HG03060 (cell line): ENCODE data around the gene PWWP2B.
"Not testable (repeated sequence)": the region's sequence is repeated elsewhere in the genome, so short reads cannot be mapped to it uniquely, and the experiment has no call there.

Experiments used
- ATAC-seq: cut with Tn5 transposase; IDR thresholded peaks from one replicate; pipeline ENCODE4 v1.9.1; 2021; ENCODE audit warnings: low read depth, moderate number of reproducible peaks; ENCODE audit not compliant: unreplicated experiment

PWWP2B gene

DNA sequence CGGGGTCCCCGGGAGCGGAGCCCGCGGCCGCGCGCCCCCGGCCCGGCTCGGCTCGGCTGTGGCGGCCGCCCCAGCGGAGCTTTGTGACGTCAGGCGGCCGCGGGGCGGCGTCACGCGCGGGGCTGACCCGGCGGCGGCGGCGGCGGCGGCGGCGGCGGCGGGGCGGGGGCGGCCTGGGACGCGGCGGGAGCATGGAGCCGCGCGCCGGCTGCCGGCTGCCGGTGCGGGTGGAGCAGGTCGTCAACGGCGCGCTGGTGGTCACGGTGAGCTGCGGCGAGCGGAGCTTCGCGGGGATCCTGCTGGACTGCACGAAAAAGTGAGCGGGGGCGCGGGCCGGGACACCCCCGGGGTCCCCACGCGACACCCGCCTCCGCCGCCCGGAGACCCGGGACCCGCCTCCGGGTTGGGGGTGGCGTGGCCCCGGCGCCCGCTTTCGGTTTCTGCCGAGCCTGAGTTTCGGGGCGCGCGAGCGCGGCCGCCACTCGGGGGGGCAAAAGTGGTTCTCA lies at the start of gene PWWP2B:
Gene PWWP2B, plus strand, starts transcription at position 165 of the 506 bp plus-strand sequence. Its CDS starts 27 bp downstream, at position 192.
- no peak for ATAC-seq

DNA sequence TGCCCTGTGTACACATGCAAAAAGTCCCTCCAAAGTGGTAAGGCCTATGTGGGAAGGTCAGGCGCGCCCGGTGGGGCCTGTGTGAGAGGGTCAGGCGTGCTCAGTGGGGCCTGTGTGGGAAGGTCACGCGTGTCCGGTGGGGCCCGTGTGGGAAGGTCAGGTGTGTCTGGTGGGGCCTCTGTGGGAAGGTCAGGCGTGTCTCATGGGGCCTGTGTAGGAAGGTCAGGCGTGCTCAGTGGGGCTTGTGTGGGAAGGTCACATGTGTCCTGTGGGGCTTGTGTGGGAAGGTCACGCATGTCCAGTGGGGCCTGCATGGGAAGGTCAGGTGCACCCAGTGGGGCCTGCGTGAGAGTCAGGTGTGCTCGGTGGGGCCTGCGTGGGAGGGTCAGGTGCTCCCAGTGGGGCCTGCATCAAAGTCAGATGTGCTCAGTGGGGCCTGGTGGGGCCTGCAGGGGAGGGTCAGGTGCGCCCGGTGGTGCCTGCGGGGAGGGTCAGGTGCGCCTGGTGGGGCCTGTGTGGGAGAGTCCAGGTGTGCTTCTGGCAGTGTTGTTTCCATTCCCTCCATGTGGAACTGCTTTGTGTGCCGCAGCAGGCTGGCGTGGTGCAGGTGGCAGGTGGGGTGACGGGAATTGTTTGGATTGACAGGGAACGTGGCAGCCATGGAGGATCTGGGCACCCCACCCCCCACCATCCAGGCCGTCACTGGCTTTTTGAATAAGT lies 49.6 kb upstream of the PWWP2B start:
- no peak for ATAC-seq

DNA sequence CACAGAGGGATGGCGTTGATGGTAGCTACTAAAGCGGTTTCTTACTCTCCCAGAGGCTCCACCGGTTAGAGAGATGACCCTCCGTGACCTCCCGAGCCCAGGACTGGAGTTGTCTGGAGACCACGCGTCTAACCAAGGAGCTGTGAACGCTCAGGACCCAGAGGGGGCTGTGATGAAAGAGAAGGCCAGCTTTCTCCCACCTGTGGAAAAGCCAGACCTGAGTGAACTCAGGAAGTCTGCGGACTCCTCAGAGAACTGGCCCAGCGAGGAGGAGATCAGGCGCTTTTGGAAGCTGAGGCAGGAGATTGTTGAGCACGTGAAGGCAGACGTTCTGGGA lies 49.1 kb upstream of the PWWP2B start:
- ATAC-seq: no peak

DNA sequence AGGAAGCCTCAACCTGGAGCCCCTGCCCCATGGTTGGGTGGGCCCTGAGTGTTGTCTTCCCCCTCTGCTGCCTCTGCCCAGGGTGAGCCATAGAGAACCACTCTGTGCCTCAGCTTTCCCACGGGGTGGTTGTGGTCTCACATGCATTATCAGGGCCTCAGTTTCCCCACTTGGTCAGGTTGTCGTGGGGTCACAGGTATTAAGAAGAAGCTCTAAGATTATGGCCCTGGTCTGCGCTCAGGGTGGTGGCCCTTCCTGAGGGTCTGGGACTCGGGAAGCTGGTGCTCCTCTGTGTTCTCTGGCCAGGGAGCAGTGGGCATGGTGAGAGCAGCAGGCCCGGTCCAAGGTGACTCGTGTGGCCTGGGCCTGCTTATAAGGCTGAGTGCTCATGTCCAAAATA lies 47.2 kb upstream of the PWWP2B start:
- ATAC-seq: no peak

DNA sequence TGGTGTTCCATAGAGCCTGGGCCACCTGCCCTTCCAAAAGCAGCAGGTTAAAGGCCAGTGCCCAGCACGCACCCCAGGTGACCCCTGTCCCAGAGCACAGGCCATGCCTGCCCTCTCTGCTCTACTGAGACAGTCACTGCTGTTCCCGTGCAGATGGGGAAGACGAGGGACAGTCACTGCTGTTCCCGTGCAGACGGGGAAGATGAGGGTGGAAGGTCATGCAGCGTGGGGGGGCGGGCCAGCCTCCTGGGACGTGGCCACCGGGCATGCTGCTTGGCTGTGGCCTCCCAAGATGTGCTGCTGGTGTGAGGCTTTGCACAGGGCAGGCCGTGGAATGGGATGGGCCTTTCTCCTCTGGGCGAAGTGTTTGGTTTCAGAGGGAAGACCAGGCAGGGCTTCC lies 46.6 kb upstream of the PWWP2B start:
- ATAC-seq: no peak

DNA sequence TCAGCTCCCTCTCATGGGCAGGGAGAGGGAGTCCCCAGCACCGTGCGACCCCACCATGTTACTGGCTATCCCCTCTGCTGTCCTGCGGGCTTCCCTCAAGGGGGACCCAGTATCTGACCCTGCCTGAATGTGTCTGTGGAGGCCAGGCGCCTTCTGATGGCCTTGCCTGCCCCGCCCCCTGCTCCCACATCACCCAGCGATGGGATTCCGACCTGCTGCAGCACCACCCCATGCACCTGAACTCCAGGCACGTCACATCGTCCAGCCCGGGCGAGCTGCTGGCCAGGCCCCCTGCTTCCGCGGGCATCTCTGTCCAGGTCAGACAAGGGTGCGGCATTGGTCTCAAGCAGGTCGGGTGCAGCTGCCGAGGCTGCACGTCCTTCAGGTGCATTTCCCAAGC lies 46.1 kb upstream of the PWWP2B start:
- no peak for ATAC-seq

DNA sequence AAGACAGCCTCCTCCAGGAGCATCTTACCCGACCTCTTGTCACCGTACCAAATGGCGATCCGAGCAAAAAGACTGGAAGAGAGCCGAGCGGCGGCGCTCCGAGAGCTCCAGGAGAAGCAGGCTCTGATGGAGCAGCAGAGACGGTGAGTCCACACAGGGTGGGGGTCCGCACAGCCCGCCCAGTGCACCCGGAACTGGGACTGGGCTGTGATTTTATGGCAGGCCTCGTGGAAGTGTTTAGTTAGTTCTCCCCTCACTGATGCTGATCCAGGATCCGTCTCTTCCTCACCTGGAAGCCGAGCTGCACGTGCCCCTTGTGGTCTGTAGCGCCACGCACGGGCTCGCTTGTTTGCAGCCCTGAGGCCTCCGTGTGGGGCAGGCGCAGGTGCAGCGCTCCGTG lies 45.4 kb upstream of the PWWP2B start:
- ATAC-seq: no peak

DNA sequence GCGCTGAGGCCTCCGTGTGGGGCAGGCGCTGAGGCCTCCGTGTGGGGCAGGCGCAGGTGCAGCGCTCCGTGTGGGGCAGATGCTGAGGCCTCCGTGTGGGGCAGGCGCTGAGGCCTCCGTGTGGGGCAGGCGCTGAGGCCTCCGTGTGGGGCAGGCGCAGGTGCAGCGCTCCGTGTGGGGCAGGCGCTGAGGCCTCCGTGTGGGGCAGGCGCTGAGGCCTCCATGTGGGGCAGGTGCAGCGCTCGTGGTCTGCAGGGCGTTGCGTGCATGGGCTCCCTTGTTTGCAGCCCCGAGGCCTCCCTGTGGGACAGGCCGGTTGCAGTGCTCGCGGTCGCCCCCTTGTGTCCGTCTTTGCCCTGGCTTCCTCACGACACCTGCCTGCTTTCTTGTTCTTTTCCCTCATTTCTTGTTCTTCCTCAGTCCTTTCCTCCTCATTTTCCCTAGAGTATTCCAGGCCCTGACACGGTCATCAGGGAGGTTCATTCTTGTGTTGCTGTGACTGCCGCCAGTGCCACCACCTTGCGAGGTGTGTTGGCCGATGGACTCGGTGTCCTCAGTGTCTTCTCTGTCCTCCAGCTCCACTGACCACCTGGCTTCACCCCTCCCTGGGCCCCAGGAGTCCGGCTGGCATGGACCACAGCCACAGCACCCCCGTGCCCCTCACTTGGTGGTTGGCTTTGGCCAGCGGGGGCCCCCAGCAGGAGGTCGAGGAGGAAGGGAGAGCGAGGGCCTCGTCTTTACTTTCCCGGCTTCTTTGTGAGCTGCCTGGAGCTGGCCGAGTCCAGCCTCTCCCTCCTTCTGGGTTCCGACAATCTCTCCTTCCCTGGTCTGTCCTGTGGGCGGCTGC lies 44.3 kb upstream of the PWWP2B start:
- not testable (repeated sequence) for ATAC-seq

DNA sequence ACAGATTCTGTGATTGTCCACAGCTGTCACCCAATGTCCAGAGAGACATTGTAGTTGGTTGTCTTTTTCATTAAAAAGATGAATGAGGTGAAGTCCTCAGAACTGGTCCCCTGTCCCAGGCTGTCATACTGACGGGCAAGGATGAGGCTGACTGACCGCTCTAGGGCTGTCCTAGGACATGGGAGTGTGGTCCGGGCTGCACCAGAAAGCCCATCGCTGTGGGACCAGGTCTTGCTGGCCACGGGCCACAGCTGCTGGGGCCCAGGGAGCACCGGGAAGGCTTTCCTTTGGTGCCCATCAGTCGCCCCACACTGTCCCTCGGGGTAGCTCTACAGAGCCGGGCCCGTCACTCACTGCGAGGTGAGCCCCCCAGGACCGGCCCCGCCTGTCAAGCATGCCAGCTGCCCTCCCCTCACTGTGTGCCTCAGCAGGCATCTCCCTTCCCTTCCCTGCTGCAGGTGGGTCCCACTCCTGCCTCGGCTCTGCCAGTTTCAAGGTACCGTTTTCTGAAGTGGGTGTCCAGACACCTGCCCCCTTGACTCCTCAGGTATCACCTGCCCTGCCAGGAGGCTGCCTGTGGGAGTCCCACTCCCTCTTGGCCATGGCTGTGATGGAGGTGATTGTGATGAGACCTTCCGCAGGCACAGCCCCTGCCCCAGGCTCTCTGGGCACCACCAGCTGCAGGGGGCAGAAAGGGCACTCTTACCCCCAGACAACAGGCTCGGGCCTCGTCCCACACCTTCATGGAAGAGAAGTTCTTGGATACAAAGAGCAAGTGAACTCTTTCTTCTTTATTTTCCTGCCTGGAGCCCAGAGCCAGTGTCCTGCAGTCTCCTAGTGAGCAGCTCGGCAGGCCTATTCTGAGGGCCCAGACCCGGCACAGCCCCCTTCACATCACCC lies 43.3 kb upstream of the PWWP2B start:
- ATAC-seq: no peak

DNA sequence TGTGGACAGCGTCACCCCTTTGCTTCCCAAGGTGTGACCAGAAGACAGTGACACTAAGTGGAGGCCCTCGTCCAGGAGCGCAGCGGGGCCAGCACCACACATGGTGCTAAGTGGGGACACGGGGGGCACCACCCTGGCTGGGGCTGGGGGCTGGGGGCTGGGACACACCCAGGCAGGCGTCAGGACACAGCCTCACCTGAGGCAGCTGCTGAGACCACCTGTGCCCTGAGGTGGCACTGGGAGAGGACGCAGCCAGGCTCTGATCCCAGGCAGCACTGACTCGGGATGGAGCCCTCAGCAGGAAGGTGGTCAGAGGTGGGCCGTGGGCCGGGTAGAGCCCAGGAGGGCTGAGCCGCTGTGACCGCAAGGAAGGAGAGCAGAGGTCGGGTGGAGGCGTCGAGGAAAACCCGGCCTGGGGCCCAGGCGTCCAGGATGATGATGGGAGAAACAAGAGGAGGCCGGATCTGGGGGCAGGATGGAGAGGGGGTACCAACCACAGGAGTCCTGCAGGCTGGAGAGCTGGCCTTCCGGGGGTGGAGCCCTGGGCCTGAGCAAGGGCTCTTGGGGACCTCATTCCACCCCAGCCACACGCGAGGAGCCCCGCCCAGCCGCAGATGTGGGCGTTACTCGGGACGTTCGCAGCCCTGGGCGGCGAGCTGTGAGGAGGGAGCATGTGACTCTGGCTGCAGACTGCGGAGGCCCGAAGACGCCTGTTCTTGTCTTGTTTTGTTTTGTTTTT lies 42.5 kb upstream of the PWWP2B start:
- ATAC-seq: no peak

DNA sequence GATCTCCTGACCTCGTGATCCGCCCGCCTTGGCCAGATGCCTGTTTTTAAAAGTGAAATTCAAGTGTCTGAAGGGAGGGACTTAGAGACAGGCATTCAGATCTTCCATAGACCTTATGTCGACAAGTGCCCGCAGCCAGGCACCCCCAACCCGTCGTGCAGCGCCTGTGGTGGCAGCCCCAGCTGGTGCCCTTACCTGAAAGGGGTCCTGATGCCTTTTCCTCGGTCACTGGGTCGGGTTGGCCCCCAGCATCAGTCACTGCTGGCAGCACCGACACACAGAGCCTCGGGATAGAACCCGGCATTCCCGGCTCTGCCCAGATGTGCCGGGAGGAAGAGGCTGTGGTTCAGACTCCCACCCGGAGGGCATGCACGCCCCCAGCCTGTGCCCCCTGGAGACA lies 41.7 kb upstream of the PWWP2B start:
- ATAC-seq: no peak

DNA sequence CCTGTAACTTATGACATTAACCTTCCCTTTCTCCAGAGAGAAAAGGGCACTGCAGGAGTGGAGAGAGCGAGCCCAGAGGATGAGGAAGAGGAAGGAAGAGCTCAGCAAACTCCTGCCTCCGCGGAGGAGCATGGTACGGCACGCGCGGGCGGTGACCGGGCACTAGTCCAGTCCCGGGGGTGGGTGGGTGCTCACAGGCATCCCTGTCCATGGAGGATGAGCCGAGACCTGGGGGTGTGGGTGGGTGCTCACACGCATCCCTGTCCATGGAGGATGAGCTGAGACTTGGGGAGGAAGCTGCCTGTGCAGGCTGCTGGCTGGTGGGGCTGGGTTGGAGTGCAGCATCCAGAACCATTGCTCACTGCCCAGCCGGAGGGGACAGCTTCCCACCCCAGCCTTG lies 41.2 kb upstream of the PWWP2B start:
- ATAC-seq: no peak

DNA sequence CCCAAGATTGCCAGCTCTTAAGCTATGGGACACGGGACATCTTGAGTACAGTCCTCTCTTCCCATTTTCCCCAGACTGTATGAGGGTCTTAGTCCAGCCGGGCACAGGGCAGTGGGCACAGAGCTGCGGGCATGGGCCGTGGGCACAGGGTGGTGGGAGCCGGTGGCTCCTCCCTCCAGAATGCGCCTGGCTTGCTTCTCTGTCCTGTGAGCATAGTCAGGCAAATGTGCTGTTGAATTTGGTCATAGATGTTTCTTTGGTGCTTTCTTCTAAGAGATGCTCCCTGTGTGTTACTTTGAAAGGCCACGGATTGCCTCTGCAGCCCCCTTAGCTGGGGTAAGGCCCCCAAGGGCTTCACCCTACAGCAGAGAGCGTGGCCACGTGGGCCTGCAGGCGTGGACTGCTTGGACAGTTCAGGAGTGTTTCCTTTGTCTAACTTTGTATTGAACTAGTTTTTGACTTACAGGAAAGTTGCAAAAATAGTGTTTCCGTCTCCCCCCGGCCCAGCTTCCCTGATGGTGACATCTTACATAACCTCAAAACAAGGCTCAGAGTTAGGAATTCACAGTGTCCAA lies 40.3 kb upstream of the PWWP2B start:
- ATAC-seq: no peak

DNA sequence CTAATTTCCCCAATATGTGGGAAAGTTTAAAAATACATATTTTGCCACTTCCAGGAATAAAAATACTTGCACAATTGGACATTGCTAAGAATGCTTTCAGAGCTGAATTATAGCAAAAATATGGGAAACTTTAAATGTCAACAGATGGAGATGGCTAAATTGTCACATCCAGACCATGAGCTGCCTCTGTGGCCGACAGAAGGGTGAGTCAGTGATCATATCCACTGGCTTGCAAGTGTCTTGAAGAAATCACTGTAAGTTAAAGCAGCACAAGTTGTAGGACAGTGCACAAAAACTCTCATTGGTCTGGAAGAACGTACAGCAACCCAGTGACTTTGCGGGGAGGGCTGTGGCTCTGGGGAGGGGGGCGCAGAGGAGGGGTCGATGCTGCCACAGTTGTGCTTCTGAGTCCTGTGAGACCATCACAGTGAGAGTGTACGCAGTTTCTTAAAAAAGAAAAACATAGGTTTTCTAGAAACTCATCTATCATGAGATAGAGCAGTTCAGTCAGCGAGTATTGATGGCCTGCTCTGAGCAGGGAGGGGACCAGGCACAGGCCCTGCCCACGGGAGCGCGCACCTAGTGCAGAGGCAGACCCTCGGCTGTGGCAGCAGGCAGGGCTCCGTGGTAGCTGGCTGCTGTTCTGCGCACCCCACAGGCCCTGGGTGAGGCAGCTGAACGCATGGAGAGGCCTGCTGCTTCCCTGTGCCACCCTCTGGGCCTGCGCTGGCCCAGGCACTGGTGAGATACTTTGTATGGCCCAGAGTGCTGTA lies 39.5 kb upstream of the PWWP2B start:
- ATAC-seq: no peak

DNA sequence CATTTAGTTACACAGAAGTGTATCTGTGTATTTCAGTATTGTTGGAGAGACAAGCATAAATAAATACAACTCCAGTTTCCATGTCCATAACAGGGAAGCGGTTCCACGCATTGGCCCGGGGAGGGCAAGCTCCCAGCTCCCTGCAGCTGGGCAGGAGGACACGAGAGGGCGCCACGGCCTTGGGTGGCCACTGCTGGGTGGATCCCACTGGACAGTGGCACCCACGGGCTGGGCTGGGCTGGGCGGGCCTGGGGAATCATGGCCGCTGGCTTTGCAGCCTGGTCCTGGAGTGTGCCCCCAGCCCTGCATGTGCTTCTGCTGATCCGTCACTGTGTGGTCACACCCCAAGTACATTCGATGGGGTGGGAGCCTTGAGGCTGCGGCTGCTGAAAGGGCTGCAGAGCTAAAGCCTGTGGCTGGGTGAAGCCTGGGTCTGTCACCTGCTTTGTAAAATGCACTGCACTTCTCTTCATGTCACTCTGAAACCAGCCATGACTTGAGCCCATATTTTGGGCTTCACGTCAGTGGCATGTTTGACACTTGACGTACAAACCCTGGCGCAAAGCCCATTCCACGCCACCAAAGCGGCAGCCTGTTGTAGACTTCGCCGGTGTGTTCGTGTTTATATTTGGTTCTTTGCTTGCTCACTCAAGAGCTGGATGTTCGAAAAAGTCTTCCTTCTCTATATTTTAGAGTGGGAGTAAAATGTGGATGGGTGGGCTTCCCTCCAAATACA lies 37.5 kb upstream of the PWWP2B start:
- ATAC-seq: no peak

DNA sequence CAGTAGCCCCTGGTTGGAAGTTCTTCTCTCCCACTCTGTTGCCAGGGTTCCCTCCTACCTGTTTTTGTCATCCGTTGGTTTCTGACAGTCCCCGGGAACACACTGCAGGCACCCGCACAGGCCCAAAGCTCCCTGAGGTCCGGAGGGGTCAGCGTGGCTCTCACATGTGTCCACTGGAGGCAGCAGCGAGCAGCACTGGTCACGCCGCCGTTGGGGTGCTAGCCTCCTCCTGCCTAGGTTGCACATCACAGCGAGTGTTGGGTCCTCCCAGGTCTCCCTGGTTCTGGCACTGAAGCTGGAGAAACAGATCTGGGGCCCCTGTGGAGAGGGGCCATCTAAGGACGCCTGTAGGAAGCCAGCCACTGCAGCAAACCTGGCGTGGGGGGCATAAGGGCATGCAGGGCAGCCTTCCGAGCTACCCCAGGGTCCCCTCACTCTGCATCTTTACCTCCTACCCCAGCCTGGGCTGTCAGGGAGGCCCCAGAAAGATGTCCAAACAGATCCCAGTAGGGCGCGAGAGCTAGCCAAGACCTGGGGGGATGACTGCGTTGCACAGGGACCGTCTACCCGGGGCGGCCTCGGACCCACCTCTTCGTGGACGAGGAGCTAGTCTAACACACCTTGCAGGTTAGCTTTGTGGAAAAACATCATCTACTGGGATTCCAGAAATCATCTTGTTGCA lies 36.1 kb upstream of the PWWP2B start:
- ATAC-seq: no peak

DNA sequence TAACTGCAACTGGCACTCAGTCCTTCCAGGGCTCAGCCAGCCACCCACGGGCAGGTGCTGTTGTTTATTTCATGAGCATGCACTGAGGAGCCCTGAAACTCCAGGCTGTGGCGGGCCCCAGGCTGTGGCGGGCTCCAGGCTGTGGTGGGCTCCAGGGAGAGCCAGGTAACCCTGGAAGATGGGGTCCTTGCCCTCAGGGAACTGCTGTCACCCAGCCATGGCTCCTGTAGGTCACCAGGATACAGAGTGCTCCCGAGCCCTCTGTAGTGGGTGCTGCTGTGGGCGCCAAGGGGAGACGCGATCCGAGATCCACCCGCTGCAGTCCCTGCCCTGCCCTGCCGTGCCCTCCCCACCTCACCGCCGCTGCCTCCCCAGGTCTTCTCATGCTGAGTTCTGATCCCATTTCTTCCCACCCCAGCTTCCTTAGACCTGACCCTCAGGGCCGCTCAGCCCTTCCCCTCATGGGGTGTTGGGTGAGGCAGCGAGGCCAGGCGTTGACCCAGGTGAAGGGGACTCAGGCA lies 35.4 kb upstream of the PWWP2B start:
- ATAC-seq: no peak

DNA sequence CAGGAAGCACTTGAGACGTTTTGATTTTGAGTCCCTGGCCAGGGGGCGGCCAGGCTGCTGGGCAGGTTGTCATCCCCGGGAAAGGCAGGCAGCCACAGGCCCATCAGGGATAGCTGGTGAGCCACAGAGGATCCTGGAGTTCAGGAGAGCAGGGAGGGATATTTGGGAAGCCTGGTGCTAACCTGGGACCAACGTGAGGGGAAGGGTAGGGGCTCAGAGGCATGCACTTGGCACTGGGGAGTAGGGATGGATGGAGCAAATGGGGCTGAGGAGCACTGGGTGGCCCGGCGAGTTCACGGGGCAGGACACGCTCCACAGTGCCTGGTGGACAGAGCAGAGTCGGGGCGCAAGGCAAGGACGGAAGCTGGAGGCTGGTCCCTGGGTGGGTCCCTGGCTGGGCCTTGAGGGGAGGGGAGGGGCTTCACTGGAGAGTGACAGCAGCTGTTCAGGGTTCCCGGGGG lies 34.8 kb upstream of the PWWP2B start:
- no peak for ATAC-seq
